Brain microvascular endothelial cell (primary cell): ENCODE measurements around the gene PDCD7.

Experiments
- DNase-seq: peaks from one replicate; pipeline ENCODE4 v3.0.0-alpha.2; 2020
- H3K27ac ChIP-seq: fragments of 250-450 bp; sonication (Bioruptor Pico); 2 replicates; pipeline ENCODE4 v1.5.1; 2020; ENCODE audit warnings: mild to moderate bottlenecking, moderate library complexity
- H3K27me3 ChIP-seq: fragments of 250-450 bp; sonication (Bioruptor Pico); replicated peaks from 2 replicates; pipeline ENCODE4 v1.5.1; 2020; ENCODE audit warnings: mild to moderate bottlenecking
- H3K36me3 ChIP-seq: fragments of 250-450 bp; sonication (Bioruptor Pico); replicated peaks from 2 replicates; pipeline ENCODE4 v1.5.1; 2020; ENCODE audit warnings: mild to moderate bottlenecking
- H3K4me3 ChIP-seq: 2 replicates; pipeline ENCODE4 v1.5.1; 2011; ENCODE audit warnings: low read depth, mild to moderate bottlenecking, control low read depth, low read length, moderate library complexity
- in situ Hi-C: cut with HindIII; loops from 2 replicates; pipeline ENCODE4 v1.10.0; 2017; ENCODE audit warnings: low sequenced_read_pairs, low pct_ligation_motif_present
- TF ChIP-seq, protein P1 (sequence below): IDR thresholded peaks from 2 replicates; pipeline ENCODE4 v1.5.1; 2011; ENCODE audit warnings: low read depth, mild to moderate bottlenecking, moderate library complexity, low read length, control low read depth, inconsistent platforms; ENCODE audit errors: missing control alignments

PDCD7 gene

DNA sequence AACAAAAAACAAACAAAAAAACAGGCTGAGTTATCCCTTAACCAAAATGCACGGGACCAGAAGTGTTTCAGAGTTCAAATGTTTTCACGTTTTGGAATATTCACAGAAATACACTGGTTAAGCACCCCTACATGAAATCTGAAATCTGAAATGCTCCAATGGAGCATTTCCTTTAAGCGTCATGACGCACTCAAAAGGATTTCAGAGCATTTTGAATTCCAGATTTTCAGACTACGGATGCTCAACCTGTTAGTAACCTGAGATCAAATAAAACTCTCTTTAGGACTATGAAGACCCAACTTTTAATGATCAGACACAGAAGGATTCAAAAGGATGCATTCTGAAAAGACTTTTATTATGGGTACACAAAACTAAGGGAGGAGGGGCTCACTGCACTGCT, 41.9 kb upstream of the PDCD7 start:
- Histone ChIP-seq H3K27me3 (no peaks in the 10 kb centered on the region), H3K36me3 (peaks cover 51% of the 10 kb centered on the region), H3K4me3 (no peak overlapping the region), H3K27ac (no peak overlapping the region)
- TF ChIP-seq, protein P1, sequence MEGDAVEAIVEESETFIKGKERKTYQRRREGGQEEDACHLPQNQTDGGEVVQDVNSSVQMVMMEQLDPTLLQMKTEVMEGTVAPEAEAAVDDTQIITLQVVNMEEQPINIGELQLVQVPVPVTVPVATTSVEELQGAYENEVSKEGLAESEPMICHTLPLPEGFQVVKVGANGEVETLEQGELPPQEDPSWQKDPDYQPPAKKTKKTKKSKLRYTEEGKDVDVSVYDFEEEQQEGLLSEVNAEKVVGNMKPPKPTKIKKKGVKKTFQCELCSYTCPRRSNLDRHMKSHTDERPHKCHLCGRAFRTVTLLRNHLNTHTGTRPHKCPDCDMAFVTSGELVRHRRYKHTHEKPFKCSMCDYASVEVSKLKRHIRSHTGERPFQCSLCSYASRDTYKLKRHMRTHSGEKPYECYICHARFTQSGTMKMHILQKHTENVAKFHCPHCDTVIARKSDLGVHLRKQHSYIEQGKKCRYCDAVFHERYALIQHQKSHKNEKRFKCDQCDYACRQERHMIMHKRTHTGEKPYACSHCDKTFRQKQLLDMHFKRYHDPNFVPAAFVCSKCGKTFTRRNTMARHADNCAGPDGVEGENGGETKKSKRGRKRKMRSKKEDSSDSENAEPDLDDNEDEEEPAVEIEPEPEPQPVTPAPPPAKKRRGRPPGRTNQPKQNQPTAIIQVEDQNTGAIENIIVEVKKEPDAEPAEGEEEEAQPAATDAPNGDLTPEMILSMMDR, result no peak
- in situ Hi-C loops, result no loop called here
- DNase-seq, result no peak

DNA sequence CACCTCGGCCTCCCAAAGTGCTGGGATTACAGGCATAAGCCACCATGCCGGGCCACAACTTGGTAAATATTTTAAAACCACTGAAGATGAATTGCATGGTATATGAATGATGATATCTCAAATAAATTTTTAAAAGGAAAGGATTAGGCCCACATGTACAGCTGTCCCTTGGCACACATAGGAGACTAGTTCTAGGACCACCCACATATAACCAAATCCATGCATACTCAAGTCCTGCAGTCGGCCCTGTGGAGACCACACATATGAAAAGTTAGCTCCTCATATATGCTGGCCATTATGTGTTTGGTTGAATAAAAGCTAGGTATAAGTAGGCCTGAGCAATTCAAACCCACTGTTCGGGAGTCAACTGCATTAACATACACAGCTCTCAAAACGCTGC, 40.9 kb upstream of the PDCD7 start:
- TF ChIP-seq, protein P1, result no peak
- Histone ChIP-seq H3K27me3 (no peaks in the 10 kb centered on the region), H3K4me3 (no peak overlapping the region), H3K36me3 (peaks cover 51% of the 10 kb centered on the region), H3K27ac (no peak overlapping the region)
- in situ Hi-C loops, result no loop called here
- DNase-seq, result no peak

DNA sequence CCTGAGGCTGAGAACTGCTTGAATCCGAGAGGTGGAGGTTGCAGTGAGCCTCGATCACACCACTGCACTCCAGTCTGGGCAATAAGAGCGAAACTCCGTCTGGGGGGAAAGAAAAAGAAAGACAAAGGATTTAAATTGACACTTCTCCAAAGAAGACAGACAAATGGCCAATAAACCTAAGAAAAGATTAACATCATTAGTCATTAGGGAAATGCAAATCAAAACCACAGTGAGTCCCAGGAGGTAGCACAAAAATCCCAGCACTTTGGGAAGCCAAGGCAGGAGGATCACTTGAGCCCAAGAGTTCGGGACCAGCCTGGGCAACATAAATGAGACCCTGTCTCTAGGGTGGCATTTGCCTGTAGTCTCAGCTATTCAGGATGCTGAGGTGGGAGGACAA, 38.9 kb upstream of the PDCD7 start:
- TF ChIP-seq, protein P1, result no peak
- Histone ChIP-seq H3K4me3 (no peak overlapping the region), H3K27me3 (no peaks in the 10 kb centered on the region), H3K36me3 (peaks cover 40% of the 10 kb centered on the region), H3K27ac (no peak overlapping the region)
- DNase-seq, result no peak
- in situ Hi-C loops, result no loop called here

DNA sequence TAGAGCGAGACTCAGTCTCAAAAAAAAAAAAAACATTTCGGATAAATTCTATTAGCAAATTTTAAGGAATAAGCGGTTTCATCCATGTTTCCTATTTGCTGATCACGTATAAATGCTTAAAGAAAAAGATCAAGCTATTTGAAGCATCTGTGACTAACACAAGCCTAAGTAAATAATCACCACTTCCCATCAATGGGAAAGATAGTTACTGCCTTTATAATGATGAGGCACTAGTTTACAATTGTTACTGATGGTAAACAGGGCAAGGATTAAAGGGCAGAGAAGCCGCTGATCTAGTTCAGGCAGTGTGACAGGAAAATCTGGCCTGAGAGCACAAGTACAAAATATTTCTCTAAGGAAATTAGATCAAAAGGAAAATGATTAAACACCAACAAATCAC, 37.8 kb upstream of the PDCD7 start:
- DNase-seq, result no peak
- Histone ChIP-seq H3K4me3 (no peak overlapping the region), H3K27ac (no peak overlapping the region), H3K36me3 (peaks cover 30% of the 10 kb centered on the region), H3K27me3 (no peaks in the 10 kb centered on the region)
- TF ChIP-seq, protein P1, result no peak
- in situ Hi-C loops, result no loop called here

DNA sequence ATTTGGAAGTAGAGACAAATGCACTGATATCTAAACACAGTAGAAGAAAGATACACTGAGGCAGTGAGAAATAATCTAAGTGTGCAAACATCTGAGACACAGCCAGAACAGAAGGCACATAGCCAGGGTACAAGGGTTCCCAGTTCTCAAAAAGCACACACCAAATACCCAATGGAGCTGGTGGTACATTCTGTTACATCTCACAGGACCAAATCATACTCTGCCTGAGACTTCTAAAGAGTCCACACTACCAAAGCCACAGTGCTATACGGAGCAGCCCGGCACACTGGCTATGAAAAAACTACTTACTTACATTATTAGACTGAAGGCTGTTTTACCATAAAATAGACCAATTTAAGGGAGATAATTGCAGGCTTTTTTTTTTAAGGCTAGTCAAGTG, 32.3 kb upstream of the PDCD7 start:
- TF ChIP-seq, protein P1, result no peak
- Histone ChIP-seq H3K27me3 (no peaks in the 10 kb centered on the region), H3K36me3 (peaks cover 13% of the 10 kb centered on the region), H3K4me3 (no peak overlapping the region), H3K27ac (no peak overlapping the region)
- DNase-seq, result no peak
- in situ Hi-C loops, result no loop called here

DNA sequence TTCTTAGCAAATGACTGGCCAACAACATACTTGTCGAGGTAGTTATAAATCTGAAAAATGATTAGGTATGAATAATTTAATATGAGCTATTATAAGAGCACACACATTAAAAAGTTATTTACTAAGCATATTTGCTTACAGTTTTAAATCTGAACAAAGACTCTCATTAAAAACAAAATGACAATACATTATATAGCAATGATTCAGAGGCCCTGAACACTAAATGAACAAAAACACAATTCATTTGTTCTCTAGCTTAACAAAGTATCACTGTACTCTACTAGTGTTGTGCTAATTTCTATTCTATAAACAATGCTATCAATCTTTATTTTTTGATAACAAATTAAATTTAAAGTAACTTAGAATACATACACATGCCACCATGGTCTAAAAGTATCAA, 30.5 kb upstream of the PDCD7 start:
- no peak for DNase-seq
- Histone ChIP-seq H3K36me3 (peaks cover 18% of the 10 kb centered on the region), H3K27me3 (no peaks in the 10 kb centered on the region), H3K4me3 (no peak overlapping the region), H3K27ac (no peak overlapping the region)
- TF ChIP-seq, protein P1, result no peak
- in situ Hi-C loops, result no loop called here
